HG03575 (cell line): ENCODE measurements around the gene TMEM94.
"Not testable (repeated sequence)": the region's sequence is repeated elsewhere in the genome, so short reads cannot be mapped to it uniquely, and the experiment has no call there.

Source experiments
- ATAC-seq: cut with Tn5 transposase; IDR thresholded peaks from one replicate; pipeline ENCODE4 v1.9.1; 2021; ENCODE audit not compliant: unreplicated experiment, insufficient number of reproducible peaks, low FRiP score; ENCODE audit errors: extremely low read depth

The TMEM94 gene

DNA sequence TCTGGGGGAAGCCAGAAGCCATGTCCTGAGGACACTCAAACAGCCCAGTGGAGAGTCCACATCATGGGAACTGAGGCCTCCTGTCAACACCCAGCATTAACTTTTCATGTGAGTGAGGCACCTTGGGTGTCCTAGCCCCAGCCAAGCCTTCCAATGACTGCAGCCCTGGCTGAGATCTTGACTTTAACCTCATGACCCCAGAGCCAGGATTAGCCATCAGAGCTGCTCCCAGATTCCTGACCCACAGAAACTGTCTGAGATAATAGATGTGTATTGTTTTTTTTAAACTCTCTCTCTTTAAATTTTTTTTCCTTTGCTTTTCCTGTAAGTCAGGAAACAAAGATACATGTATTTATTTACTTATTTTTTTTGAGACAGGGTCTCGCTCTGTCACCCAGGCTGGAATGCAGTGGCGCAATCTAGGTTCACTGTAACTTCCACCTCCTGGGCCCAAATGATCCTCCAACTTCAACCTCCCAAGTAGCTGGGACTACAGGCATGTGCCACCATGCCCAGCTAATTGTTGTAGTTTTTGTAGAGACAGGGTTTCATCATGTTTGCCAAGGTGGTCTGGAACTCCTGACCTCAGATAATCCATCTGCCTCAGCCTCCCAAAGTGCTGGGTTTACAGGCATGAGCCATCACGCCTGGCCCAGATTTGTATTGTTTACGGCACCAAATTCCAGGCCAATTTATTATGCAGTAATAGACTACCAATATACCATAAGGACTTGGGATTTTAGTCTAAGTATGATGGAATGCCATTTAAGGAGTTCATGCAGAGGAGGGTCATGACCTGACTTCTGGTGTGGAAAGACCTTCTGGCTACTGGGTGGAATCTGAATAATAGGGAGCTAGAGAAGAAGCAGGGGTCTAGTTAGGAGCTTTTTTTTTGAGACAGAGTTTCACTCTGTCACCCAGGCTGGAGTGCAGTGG lies 14.0 kb upstream of the TMEM94 start:
- ATAC-seq: no peak

DNA sequence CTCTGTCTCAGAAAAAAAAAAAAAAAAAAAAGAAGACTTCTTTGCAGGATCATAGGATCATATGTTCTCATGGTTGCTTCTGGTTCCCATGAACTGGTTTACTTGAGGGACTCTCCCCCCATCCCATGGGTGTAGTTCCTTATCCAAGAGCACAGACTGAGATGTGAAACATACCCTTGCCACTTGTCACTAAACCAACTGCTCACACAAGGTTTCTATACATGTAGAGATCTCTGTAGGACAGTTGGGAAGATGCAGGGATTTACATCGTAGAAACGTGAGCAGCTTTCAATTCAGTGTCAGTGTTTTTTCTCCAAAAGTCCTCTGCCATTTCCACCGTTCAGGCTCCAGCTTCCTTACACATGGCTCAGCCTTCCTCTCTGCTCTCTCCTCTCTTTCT lies 11.1 kb upstream of the TMEM94 start:
- ATAC-seq: no peak

DNA sequence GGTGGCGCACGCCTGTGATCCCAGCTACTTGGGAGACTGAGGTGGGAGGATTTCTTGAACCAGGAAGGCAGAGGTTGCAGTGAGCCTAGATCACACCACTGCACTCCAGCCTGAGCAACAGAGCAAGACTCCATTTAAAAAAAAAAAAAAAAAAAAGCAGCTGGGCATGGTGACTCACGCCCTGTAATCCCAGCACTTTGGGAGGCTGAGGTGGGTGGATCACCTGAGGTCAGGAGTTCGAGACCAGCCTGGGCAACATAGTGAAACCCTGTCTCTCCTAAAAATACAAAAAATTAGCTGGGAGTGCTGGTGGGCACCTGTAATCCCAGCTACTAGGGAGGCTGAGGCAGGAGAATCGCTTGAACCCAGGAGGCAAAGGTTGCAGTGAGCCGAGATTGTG lies 10.5 kb upstream of the TMEM94 start:
- not testable (repeated sequence) for ATAC-seq

DNA sequence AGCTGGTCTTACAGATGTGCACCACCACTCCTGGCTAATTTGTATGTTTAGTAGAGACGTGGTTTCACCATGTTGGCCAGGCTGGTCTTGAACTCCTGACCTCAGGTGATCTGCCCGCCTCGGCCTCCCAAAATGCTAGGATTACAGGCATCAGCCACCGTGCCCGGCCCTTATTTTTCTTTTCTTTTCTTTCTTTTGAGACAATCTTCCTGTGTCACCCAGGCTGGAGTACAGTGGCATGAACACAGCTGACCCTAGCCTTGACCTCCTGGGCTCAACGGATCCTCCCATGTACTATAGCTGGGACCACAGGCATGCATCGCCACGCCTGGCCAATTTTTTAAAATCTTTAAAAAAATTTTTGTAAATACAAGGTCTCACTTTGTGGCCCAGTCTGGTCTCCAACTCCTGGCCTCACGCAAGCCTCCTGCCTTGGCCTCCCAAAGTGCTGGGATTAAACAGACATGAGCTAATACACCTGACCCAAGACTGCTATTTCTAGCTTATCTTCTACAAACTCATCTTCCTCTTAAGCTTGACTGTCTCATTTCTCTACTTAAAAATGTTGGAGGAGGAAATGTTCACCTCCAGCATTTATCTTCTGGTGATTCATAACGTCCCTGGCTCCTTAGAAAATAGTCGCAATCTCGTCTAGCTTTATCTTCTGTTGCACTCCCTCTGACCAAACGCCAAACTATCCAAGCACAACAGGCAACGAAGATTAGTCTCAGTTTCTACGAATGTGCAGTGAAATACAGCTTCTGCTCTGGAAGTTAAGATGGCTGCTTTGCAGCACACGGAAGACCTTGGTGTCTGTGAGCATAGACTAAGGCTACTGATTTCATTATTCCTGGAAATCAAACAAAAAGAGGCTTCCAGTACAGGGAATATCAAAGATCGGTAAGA lies 8.2 kb upstream of the TMEM94 start:
- ATAC-seq: no peak

DNA sequence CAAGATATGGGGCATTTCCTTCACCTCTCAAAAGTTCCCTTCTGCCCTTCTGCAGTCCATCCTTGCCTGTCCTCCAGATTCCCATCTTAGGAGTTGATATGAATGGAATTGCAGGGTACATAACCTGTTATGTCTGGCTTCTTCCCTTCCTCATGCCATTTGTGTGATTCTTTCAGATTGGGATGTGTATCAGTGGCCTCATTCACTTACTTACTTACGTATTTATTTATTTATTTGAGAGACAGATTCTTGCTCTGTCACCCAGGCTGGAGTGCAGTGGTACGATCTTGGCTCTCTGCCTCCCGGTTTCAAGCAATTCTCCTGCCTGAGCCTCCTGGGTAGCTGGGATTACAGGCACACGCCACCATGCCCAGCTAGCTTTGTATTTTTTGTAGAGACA lies 6.2 kb upstream of the TMEM94 start:
- ATAC-seq: no peak

DNA sequence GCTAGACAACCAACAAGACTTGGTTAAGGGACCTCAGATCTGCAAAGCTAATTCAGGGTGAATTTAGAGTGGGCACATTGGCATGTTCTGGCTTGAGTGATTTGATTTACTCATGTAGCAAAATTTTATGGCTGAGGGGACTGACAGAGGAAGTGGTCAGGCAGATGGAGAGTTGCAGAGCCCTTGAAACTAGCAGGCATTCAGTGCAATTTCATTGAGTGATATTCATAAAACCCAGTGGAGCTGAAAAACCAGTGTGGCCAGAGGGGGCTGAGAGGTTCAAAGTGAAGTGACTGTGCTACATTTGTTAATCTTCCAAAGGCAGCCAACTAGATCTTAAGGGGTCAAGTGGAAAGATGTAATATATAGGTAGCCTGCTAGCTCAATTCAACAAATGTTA lies 2.2 kb upstream of the TMEM94 start:
- ATAC-seq: no peak

DNA sequence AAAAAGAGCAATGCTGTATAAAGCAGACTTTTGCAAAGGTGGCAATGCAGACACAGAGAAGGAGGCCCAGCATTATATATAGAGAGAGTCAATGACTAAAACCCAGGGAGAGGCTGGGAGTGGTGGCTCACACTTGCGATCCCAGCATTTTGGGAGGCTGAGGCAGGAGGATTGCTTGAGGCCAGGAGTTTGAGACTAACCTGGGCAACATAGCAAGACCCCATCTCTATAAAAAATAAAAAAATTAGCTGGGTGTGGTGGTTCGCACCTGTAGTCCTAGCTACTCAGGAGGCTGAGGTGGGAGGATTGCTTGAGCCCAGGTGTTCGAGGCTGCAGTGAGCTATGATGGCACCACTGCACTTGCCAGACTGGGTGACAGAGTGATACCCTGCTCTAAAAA lies 1.8 kb upstream of the TMEM94 start:
- not testable (repeated sequence) for ATAC-seq

DNA sequence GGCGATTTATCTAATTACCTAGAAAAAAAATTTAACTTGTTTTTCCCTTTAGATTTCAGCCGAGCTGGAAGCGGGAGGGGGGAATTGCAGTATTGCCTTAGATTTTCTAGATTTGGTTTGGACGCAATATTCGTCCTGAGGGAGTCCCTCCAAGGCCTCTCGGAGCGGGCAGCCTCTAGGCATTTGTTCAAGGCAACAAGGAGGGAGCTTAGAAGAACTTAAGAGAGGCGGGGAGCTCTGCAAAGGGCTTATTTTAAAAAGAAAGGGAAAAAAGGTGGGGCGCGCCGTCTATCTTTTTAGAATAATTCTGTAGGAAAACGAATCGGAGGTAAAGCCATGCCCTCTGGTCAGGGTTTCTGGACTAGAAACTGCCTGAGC lies 407 bp upstream of the TMEM94 start:
- ATAC-seq: no peak

DNA sequence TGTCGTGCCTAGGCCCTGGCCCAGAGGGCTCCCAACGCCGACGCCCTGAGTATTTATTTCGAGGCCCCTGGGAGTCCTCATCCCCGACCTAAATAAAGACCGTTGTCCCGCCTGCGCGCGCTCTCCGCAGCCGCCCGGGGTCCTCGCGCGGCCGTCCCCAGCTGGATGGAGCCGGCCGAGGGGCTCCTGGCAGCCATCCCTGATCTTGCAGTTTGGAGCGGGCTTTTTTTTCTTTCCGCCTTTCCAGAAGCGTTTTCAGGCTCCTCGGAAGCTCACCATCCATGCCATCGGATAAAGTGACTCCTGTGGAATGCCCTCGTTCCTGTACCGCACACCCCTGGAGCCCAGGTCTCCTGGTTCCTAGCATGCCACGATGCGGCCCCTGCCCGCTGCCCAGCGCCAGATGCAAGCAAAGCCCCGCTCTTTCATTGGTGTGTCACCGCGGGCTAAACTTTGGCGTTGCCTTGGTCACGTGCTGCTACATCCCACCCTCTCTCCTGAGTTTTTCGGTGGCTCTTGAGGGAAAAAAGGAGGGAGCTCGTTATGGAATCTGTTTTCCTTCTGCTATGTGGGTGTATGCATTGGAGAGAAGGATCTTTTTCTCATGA lies 716 bp downstream of the TMEM94 start:
- no peak for ATAC-seq

DNA sequence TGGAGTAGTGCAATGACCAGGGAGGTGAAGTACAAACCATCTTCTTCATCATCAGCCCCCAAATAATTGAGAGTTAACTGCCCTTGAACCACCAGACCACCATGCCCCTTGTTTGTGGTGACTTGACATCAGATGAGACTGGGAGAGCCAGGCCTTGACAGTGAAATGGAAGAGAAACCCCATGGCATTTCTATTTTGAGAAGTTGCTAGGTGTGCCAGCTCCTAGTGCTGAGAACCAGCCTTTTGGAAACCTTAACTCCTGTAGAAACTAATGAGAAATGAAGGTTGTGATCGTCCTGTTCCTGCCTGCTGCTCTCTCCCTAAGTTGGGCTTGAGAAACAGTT lies 2.8 kb downstream of the TMEM94 start:
- ATAC-seq: no peak

DNA sequence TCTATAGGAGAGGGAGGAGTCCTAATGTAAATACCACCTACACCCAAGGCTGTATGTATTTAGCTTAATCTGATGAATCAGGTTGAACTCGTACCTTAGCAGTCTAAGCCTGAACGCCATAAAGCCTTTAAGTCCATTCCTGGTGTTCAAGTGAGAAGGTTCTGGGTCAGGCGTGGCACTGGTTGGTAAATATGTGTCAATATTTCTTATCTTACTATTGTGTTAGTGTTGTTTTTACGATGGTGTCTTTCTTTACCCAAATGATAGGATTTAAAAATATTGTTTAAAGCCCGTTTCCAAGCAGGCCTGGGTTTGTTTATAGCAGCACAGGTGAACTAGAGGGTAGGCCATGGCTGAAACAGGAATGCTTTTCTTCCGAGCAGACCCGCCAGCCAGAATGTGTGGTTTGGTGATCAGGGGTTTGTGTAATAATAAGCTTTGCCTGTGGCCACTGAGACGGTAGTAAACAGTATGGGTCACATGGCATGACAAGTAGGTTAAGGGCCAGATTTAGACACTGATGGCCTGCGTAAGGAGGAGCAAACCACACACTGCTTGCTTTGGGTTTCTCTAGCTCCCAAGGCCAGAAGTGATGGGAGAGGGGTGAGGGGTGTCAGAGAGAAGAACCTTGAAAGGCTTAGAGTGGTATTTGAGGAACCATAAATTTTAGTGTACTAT lies 3.3 kb downstream of the TMEM94 start:
- no peak for ATAC-seq

DNA sequence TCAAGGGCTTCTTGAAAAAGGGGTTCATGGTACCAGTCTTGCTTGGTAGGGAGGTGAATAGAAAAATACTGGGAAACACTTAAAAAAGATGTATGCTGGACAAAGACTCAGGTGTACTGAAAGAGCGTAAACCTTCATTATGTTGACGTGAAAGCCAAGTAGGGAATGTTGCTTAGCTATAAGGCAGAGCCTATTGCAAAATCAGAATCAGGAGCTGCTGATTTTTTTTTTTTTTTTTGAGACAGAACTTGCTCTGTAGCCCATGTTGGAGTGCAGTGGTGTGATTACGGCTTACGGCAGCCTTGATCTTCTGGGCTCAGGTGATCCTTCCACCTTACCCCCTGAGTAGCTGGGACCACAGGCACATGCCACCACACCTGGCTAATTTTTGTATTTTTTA lies 3.9 kb downstream of the TMEM94 start:
- ATAC-seq: no peak

DNA sequence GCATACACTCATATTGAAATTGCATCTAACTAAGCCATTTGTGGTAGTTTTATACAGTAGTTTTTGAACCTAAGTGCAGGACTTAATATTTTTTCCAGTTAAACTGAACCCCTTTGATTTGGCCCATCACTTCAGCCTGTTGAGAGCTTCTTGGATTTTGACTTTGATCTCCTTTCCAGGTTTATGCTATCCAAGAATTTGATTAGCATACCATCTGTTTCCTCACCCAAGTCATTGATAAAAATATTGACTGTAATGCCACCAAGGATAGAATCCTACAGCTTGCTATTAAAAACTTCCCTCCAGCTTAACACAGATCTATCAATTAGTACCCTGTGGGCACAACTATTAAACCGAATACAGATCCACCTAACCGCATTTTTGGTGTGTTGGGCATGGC lies 7.2 kb downstream of the TMEM94 start:
- no peak for ATAC-seq

DNA sequence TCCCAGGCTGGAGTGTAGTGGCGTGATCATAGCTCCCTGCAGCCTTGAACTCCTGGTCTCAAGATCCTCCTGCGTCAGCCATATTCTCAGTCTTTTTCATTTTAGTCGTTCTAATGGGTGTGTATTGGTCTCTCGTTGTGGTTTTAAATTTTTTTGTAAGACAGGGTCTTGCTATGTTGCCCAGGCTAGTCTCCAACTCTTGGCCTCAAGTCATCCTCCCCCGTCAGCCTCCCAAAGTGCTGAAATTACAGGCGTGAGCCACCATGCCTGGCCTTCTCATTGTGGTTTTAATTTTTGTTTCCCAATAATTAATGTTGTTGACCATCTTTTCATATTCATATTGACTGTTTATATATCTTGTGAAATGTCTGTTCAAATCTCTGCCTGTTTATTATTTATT lies 8.6 kb downstream of the TMEM94 start:
- ATAC-seq: no peak

DNA sequence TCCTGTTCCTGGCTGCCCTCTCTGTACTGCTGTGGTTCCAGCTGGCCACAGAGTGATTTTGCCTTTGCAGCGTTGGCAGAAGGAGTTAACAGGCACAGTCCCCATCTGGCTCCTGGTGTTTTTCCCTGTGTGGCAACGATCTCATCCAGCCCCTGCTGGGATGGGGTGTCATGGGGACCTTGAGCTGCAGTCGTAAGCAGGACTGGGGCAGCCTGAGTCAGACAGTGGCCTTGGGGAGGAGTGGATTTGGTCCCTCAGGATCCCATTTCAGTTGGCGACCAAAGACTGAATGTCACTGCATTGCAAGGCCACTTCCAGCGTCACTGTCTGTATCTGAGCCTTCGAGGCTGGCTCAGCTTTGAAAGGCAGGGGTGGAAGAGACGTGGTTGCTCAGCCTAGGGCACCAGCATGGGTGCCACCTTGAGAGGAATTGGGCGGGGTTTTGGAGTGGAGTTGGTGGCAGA lies 11.9 kb downstream of the TMEM94 start:
- no peak for ATAC-seq

DNA sequence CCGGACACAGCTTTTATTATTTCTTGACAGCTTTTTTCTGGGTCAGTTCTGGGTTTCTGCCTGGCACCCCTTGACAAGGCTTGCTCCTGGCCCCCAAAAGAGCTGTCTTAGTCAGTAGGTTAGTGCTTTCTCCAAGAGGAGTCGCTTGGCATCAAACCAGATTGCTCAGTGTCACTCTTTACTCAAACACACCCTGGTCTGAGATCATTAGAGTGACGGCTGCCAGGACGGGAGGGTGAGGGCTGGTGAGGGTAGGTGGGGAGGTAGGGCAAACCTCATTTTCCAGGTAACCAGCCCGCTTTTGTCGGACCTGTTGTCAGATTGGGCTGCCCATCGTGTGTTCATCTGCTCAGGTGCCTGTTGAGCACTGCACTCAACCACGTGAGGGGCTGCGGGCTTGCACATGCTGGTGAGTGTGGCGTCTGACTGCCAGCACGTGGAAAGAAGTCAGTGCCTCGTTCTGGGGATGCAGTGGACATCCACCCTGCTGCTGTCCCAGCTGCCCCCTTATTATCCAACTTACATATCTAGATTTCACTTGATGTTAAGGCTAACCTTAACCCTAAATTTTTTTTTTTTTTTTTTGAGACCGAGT lies 12.4 kb downstream of the TMEM94 start:
- no peak for ATAC-seq

DNA sequence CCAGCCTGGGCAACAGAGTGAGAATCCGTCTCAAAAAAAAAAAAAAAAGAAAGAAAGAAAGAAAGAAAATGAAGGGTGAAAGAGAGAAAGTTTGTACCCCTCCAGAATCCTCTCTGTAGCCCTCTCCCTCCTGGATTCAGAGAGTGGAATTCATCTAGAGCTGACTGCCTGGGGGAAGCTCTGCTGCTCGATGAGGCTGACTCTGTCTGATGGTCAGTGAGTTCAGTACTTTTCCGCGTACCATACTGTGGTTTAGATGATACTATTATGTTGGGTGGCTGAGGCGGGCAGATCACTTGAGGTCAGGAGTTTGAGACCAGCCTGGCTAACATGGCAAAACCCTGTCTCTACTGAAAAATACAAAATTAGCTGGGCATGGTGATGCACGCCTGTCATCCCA lies 14.8 kb downstream of the TMEM94 start:
- no peak for ATAC-seq

DNA sequence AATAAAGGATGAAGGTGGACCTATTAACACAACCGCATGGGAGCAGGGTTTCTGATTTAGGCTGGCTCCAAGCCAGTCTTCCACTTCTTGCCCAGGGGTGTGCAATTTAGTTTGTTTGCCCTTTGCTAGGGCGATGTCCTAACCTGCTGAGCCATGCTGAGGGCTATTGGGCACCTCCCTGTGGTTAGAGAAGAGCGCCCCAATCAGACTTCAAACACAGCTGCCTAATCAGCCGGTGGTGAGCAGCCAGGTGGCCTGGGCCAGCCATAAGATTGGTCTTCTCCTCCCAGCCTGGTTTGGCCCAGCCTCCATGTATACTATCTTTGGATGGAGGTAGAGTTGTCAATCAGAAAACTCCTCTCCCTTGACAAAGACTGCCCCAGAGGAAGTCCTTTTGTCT lies 15.7 kb downstream of the TMEM94 start:
- no peak for ATAC-seq

DNA sequence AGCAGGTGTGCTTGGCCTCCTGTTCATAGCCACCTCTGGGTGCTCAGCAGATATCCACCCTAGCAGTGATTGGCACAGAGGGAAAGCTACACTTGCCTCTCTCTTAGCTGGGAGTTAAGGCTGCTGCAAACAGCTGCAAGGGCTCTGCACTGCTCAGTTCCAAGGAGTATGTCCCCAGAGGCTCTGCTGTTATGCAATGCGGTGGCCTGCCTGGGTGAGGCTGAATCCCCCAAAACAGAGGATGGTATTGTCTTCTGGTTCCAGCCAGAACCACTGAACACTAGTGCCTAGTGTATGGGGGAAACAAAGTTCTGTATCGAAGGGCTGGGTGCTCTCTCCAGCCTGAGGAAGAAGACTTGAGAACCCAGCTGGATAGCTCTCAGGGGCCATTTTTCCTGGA lies 16.8 kb downstream of the TMEM94 start:
- no peak for ATAC-seq
